Measurements from ENCODE around the gene ISOC2.
"Not testable (repeated sequence)": the region's sequence is repeated elsewhere in the genome, so short reads cannot be mapped to it uniquely, and the experiment has no call there.

Gene ISOC2

GRCh38 chr19:55503157-55503501, 41.7 kb upstream of the ISOC2 start:
- Histone ChIP-seq H3K27ac (peak overlapping the region; percentile 83), H3K9me3 (ENCODE audit: severe bottlenecking) (peaks cover 22% of the 10 kb centered on the region), H3K36me3 (peaks cover 5% of the 10 kb centered on the region), H3K4me3 (ENCODE audit: low read depth, low read length) (no peak overlapping the region), H3K27me3 (ENCODE audit: insufficient read depth, low read depth, severe bottlenecking) (no peaks in the 10 kb centered on the region)
- no peak for DNase-seq
- TF ChIP-seq CTCF (IDR thresholded peaks at IDR 0.05; ENCODE audit: low read depth, low read length), result no peak

DNA sequence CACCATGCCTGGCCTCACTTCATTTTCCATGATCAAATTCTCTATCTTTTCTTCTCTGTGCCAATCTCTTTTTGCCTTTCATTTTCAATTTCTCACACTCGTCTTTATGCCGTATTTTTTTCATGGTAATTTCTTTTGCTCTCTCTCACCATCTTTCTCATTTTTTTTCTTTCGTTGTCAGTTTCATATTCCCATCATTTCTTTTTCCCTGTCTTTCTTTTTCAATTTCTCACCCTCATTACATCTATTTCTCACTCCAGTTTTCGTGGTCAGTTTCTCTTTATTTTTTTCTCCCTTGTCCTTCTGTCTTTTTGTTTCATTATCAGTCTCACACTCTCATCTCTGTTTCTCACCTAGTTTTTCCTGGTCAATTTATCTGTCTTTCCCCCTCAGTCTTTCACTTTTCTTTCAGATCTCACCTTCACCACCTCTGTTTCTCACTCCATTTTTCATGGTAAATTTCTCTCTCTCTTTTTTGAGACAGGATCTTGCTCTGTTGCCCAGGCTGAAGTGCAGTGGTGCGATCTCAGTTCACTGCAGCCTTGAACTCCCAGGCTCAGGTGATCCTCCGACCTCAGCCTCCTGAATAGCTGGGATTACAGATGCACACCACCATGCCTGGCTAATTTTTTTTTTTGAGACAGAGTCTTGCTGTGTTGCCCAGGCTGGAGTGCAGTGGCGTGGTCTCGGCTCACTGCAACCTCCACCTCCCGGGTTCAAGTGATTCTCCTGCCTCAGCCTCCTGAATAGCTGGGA, 40.9 kb upstream of the ISOC2 start:
- peaks cover 5% of the 10 kb centered on the region for H3K36me3 ChIP-seq
- no peak for DNase-seq
- H3K4me3 ChIP-seq (ENCODE audit: low read depth, low read length), result no peak overlapping the region
- H3K27me3 ChIP-seq (ENCODE audit: insufficient read depth, low read depth, severe bottlenecking), result no peaks in the 10 kb centered on the region
- H3K27ac ChIP-seq, result no peak overlapping the region
- no peak for TF ChIP-seq CTCF (IDR thresholded peaks at IDR 0.05; ENCODE audit: low read depth, low read length)
- peaks cover 22% of the 10 kb centered on the region for H3K9me3 ChIP-seq (ENCODE audit: severe bottlenecking)

GRCh38 chr19:55500368-55500952, 39.0 kb upstream of the ISOC2 start:
- Histone ChIP-seq H3K27ac (no peak overlapping the region), H3K36me3 (peaks cover 5% of the 10 kb centered on the region), H3K9me3 (ENCODE audit: severe bottlenecking) (peaks cover 22% of the 10 kb centered on the region), H3K27me3 (ENCODE audit: insufficient read depth, low read depth, severe bottlenecking) (no peaks in the 10 kb centered on the region), H3K4me3 (ENCODE audit: low read depth, low read length) (no peak overlapping the region)
- DNase-seq, result no peak
- TF ChIP-seq CTCF (IDR thresholded peaks at IDR 0.05; ENCODE audit: low read depth, low read length), result no peak

- no peak for DNase-seq
- Histone ChIP-seq H3K27me3 (ENCODE audit: insufficient read depth, low read depth, severe bottlenecking) (no peaks in the 10 kb centered on the region), H3K9me3 (ENCODE audit: severe bottlenecking) (peaks cover 19% of the 10 kb centered on the region), H3K36me3 (peaks cover 3% of the 10 kb centered on the region), H3K27ac (no peak overlapping the region), H3K4me3 (ENCODE audit: low read depth, low read length) (no peak overlapping the region)
- TF ChIP-seq CTCF (IDR thresholded peaks at IDR 0.05; ENCODE audit: low read depth, low read length), result no peak
Measured at GRCh38 chr19:55498246-55498840, 36.9 kb upstream of the ISOC2 start.

DNA sequence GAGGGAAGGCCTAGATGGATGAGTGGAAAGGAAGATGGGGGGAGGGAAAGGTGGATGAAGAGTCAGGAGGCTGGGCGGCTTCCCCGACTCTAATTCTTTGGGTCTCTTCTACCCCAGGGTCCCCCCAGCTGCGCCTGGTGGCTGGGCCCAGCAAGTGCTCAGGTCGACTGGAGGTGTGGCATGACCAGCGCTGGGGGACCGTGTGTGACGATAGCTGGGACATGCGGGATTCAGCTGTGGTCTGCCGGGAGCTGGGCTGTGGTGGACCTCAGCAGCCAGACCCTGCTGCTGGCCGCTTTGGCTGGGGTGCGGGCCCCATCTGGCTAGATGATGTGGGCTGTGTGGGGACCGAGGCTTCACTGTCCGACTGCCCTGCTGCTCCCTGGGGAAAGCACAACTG, 36.3 kb upstream of the ISOC2 start:
- Histone ChIP-seq H3K9me3 (ENCODE audit: severe bottlenecking) (peaks cover 13% of the 10 kb centered on the region), H3K27ac (no peak overlapping the region), H3K36me3 (no peaks in the 10 kb centered on the region), H3K27me3 (ENCODE audit: insufficient read depth, low read depth, severe bottlenecking) (no peaks in the 10 kb centered on the region), H3K4me3 (ENCODE audit: low read depth, low read length) (no peak overlapping the region)
- DNase-seq, result no peak
- no peak for TF ChIP-seq CTCF (IDR thresholded peaks at IDR 0.05; ENCODE audit: low read depth, low read length)

- DNase-seq; H3K36me3 ChIP-seq; H3K27ac ChIP-seq; H3K27me3 ChIP-seq (ENCODE audit: insufficient read depth, low read depth, severe bottlenecking); H3K4me3 ChIP-seq (ENCODE audit: low read depth, low read length); H3K9me3 ChIP-seq (ENCODE audit: severe bottlenecking): not testable (repeated sequence)
Measured at GRCh38 chr19:55496820-55497219, 35.4 kb upstream of the ISOC2 start.
